Muscle layer of colon (tissue), 2 donors: Measurements from ENCODE around the gene NOS1.
"Not testable (repeated sequence)": the region's sequence is repeated elsewhere in the genome, so short reads cannot be mapped to it uniquely, and the experiment has no call there.

Experiments used
- H3K27ac ChIP-seq: one replicate; pipeline ENCODE4 v1.7.0; 2013; ENCODE audit warnings: low read depth, mild to moderate bottlenecking, low read length, moderate library complexity
- H3K27me3 ChIP-seq, 2 donors: one replicate each; pipeline ENCODE4 v1.7.0; 2013; ENCODE audit warnings: low read length in 2 of 2, mild to moderate bottlenecking in 2 of 2; ENCODE audit not compliant: insufficient read depth in 2 of 2, control insufficient read depth in 1 of 2
- H3K36me3 ChIP-seq: one replicate; pipeline ENCODE4 v1.7.0; 2013; ENCODE audit warnings: mild to moderate bottlenecking, low read length; ENCODE audit not compliant: insufficient read depth
- H3K4me1 ChIP-seq: one replicate; pipeline ENCODE4 v1.7.0; 2013; ENCODE audit warnings: mild to moderate bottlenecking, low read length; ENCODE audit not compliant: insufficient read depth
- H3K4me3 ChIP-seq, 2 donors: one replicate each; pipeline ENCODE4 v1.7.0; 2013; ENCODE audit warnings: low read length in 2 of 2, low read depth in 1 of 2, mild to moderate bottlenecking in 1 of 2, moderate library complexity in 1 of 2
- H3K9ac ChIP-seq: one replicate; pipeline ENCODE4 v1.7.0; 2013; ENCODE audit warnings: low read length
- H3K9me3 ChIP-seq: one replicate; pipeline ENCODE4 v1.7.0; 2013; ENCODE audit warnings: mild to moderate bottlenecking, low read length
- donor health status: abdominal sarcoma.
- donor health status: Adenocarcinoma of cecum.

Gene NOS1

DNA sequence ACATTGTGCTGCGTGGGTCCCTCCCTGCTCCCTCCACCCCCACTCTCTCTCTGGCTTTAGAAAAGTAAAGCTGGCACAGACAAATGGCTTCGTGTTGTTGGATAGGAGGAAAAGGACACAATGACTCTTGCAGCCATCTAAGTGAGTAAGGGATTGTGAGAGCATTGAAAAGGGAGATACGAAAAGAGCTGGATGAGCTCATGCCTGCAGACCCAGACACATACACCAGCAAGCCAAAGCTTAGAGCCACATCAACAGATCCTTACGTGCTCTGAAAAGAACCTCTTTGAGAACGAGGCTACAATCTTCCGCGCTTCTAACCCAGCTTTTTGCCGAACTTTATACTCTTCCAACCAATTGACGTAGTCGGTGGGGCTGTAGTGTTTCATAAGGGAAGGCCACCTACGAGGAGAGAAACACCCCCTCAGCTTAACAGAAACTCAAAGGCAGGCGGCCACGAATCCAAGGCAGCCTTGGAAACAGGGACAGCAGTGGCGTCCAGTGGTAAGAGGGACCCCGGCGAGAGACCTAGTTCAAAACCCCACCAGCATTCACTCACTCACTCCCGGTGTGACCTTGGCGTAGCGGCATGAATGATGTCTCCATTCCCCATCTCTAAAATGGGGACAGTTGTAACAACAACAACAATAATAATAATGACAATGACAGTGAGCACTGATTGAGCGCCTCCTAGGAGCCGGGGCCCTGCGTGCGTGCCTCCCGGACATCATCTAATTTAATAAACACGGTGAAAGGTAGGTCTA, 172.3 kb downstream of the NOS1 start:
- H3K27ac ChIP-seq: peak overlapping the region; percentile 58
- peaks cover 22% of the 10 kb centered on the region for H3K36me3 ChIP-seq
- peak overlapping the region; percentile 37 for H3K9ac ChIP-seq

GRCh38 chr12:117188121-117188665, 173.2 kb downstream of the NOS1 start:
- H3K36me3 ChIP-seq: peaks cover 24% of the 10 kb centered on the region
- H3K27me3 ChIP-seq: no peaks in the 10 kb centered on the region
- no peaks in the 10 kb centered on the region for H3K9me3 ChIP-seq
- H3K9ac ChIP-seq: no peak overlapping the region
- H3K27ac ChIP-seq: no peak overlapping the region
- H3K4me1 ChIP-seq: peaks cover 7% of the 10 kb centered on the region
- no peak overlapping the region for H3K4me3 ChIP-seq

More for the DNA sequence above, 172.3 kb downstream of the NOS1 start:
- Histone ChIP-seq H3K4me3 (peak overlapping the region; percentile 64 to 81), H3K9me3 (no peaks in the 10 kb centered on the region), H3K27me3 (no peaks in the 10 kb centered on the region), H3K4me1 (peaks cover 7% of the 10 kb centered on the region)

DNA sequence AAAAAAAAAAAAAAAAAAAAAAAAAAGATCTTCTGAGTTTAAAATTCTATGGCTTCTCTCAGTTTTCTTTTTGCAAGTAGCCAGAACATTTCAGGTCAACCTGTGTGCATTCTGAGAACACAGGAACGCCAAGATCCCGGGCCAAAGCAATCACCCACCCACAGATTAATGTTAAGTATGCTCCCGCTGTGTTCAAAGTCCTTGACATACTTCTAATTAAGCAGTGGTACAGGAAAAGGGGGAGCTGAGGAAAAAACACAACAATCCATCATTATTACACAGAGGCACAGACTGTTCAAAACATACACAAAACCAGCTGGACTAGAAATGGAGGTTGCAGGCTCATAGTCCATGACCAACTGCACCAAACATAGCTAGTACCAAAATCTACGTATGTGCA, 174.0 kb downstream of the NOS1 start:
- H3K27ac ChIP-seq: no peak overlapping the region
- no peaks in the 10 kb centered on the region for H3K27me3 ChIP-seq
- peaks cover 24% of the 10 kb centered on the region for H3K36me3 ChIP-seq
- H3K9ac ChIP-seq: no peak overlapping the region
- H3K9me3 ChIP-seq: no peaks in the 10 kb centered on the region
- H3K4me1 ChIP-seq: peaks cover 7% of the 10 kb centered on the region
- no peak overlapping the region for H3K4me3 ChIP-seq

- peaks cover 30% of the 10 kb centered on the region for H3K36me3 ChIP-seq
- H3K27me3 ChIP-seq: no peaks in the 10 kb centered on the region
- no peak overlapping the region for H3K27ac ChIP-seq
- H3K4me3 ChIP-seq: no peak overlapping the region
- H3K4me1 ChIP-seq: no peaks in the 10 kb centered on the region
- no peak overlapping the region for H3K9ac ChIP-seq
- no peaks in the 10 kb centered on the region for H3K9me3 ChIP-seq
Observed at GRCh38 chr12:117182866-117183265, 178.6 kb downstream of the NOS1 start.

GRCh38 chr12:117181468-117181843, 180.0 kb downstream of the NOS1 start:
- not testable (repeated sequence) for H3K27ac ChIP-seq, H3K4me3 ChIP-seq, H3K9ac ChIP-seq, H3K27me3 ChIP-seq, H3K9me3 ChIP-seq, H3K4me1 ChIP-seq
- peaks cover 35% of the 10 kb centered on the region for H3K36me3 ChIP-seq

DNA sequence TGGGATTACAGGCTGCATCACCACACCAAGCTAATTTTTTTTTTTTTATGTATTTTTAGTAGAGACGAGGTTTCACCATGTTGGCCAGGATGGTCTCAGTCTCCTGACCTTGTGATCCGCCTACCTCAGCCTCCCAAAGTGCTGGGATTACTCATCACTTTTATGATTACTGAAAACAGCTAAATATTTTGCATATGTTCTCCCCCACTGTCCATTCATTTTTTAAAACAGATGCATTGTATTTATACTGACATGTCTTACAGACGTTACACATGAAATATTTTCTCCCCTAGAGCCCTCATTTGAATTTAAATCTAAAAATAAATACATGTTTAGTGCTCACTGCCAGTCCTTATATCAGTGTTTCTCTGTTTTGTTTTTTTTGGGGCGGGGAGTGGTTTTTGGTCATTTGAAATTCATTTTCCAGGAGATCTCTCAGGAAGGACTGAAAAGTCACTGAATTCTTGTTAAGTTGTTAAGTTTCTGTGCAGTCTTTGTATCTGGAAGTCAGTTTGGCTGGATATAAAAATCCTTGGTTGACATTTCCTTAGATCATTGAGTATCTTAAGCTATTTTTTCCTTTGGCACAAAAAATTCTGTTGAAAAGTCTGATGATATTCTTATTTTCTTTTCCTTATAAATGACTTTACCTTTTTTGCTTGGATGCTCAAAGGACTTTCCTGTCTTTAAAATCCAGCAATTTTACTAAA, 180.5 kb downstream of the NOS1 start:
- Histone ChIP-seq H3K9me3 (no peaks in the 10 kb centered on the region), H3K27me3 (no peaks in the 10 kb centered on the region), H3K27ac (no peak overlapping the region), H3K9ac (no peak overlapping the region), H3K4me1 (no peaks in the 10 kb centered on the region), H3K36me3 (peaks cover 36% of the 10 kb centered on the region), H3K4me3 (no peak overlapping the region)

- Histone ChIP-seq H3K4me3 (no peak overlapping the region), H3K27ac (no peak overlapping the region), H3K27me3 (no peaks in the 10 kb centered on the region), H3K9ac (no peak overlapping the region), H3K4me1 (no peaks in the 10 kb centered on the region), H3K9me3 (no peaks in the 10 kb centered on the region), H3K36me3 (peaks cover 42% of the 10 kb centered on the region)
Observed at GRCh38 chr12:117178745-117179144, 182.7 kb downstream of the NOS1 start.

GRCh38 chr12:117178301-117178700, 183.1 kb downstream of the NOS1 start:
- H3K9me3 ChIP-seq: no peaks in the 10 kb centered on the region
- H3K4me3 ChIP-seq: no peak overlapping the region
- no peaks in the 10 kb centered on the region for H3K27me3 ChIP-seq
- H3K27ac ChIP-seq: no peak overlapping the region
- no peaks in the 10 kb centered on the region for H3K4me1 ChIP-seq
- no peak overlapping the region for H3K9ac ChIP-seq
- H3K36me3 ChIP-seq: peaks cover 46% of the 10 kb centered on the region

DNA sequence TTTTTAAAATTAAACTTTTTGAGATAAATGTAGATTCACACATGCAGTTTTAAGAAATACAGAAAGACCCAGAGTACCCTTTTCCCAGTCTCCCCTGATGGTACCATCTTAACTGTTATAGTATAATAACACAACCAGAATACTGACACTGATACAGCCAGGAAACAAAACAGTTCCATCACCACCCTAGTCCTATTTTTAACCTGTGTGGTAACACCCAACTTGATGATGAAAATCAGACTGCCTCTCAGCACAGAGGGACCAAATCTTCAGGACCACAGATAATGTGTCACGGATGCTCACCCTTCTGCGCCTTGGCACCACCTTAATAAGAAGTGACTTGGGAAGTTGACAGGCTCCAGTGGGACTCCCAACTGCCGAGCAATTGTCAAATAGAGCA, 189.3 kb downstream of the NOS1 start:
- H3K9ac ChIP-seq: no peak overlapping the region
- no peaks in the 10 kb centered on the region for H3K4me1 ChIP-seq
- no peaks in the 10 kb centered on the region for H3K9me3 ChIP-seq
- H3K36me3 ChIP-seq: peaks cover 75% of the 10 kb centered on the region
- H3K4me3 ChIP-seq: no peak overlapping the region
- H3K27ac ChIP-seq: no peak overlapping the region
- H3K27me3 ChIP-seq: no peaks in the 10 kb centered on the region

GRCh38 chr12:117171499-117172162, 189.8 kb downstream of the NOS1 start:
- Histone ChIP-seq H3K27me3 (no peaks in the 10 kb centered on the region), H3K4me1 (no peaks in the 10 kb centered on the region), H3K9me3 (no peaks in the 10 kb centered on the region), H3K4me3 (no peak overlapping the region), H3K9ac (no peak overlapping the region), H3K36me3 (peaks cover 76% of the 10 kb centered on the region), H3K27ac (no peak overlapping the region)

DNA sequence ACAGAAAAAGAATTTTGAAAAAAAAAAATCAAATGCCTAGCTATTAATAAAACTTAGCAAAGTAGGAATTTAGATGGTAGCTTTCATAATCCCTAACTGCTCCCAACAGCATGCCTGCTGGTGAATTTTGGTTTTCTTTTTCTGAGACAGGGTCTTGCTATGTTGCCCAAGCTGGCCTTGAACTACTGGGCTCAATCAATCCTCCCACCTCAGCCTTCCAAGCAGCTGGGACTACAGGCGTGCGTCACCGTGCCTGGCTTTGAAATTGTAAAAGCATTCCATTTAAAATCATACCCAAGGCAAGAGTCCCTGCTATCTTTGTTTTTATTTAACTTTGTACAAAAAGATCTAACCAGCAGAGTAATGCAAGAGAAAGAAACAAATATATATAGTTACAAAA, 191.9 kb downstream of the NOS1 start:
- Histone ChIP-seq H3K27me3 (no peaks in the 10 kb centered on the region), H3K36me3 (peaks cover 74% of the 10 kb centered on the region), H3K4me3 (no peak overlapping the region), H3K9ac (no peak overlapping the region), H3K4me1 (no peaks in the 10 kb centered on the region), H3K9me3 (no peaks in the 10 kb centered on the region), H3K27ac (no peak overlapping the region)
